ENCODE results near the gene CDCA4. TPM values are rescaled to one million over a fixed set of nuclear protein-coding genes. Genes with fewer than 3 reads are reported as not detected.

The CDCA4 gene
- total RNA-seq, 1 experiment from 2014 or later = 57.7 TPM

- no peak overlapping the region for H4K5ac ChIP-seq (ENCODE audit: insufficient read length, low read depth, low read length)
- no peaks in the 10 kb centered on the region for H3K27me3 ChIP-seq (ENCODE audit: insufficient read depth, low read length)
- no peak overlapping the region for H2BK120ac ChIP-seq (ENCODE audit: low read depth, low read length, poor library complexity, severe bottlenecking)
- Mint-ChIP-seq H3K27me3 (ENCODE audit: low read depth) (no peaks in the 10 kb centered on the region), H3K36me3 (ENCODE audit: insufficient read depth in 1 of 3, low read depth in 3 of 3) (peaks cover 0 to 3% (median 0%) of the 10 kb centered on the region in 3 experiments; a peak in 5 of 7 replicates), H3K27ac (no peak overlapping the region), H3K9me3 (no peaks in the 10 kb centered on the region), H3K4me3 (no peak overlapping the region), H3K4me1 (no peaks in the 10 kb centered on the region)
- H2BK12ac ChIP-seq (ENCODE audit: insufficient read length, low read depth, low read length) = no peak overlapping the region
- no peak overlapping the region for H4K8ac ChIP-seq (replicated peaks; ENCODE audit: insufficient read length, low read depth, low read length)
- H3K27ac ChIP-seq (ENCODE audit: insufficient read length, low read depth, low read length) = no peak overlapping the region
- no peak overlapping the region for H3K9ac ChIP-seq (ENCODE audit: extremely low read depth, insufficient read length, low read length)
- no peaks in the 10 kb centered on the region for H3K23me2 ChIP-seq (ENCODE audit: insufficient read length, low read depth, low read length, poor library complexity, severe bottlenecking)
- no peak overlapping the region for H3K56ac ChIP-seq (ENCODE audit: insufficient read length, low read depth, low read length)
- no peak overlapping the region for H2BK20ac ChIP-seq (ENCODE audit: low read depth, low read length, poor library complexity, severe bottlenecking)
- no peak for TF ChIP-seq CTCF (conservative IDR thresholded peaks at IDR 0.05)
- H4K20me1 ChIP-seq (ENCODE audit: control insufficient read depth, insufficient read depth, insufficient read length) = no peaks in the 10 kb centered on the region
- no peak overlapping the region for H2AFZ ChIP-seq (ENCODE audit: low read length)
- H3K23ac ChIP-seq (ENCODE audit: insufficient read length, low read depth, low read length) = no peak overlapping the region
- no peak overlapping the region for H3T11ph ChIP-seq (ENCODE audit: low read length)
- H3K18ac ChIP-seq (ENCODE audit: insufficient read length, low read depth, low read length) = no peak overlapping the region
- no peak overlapping the region for H2AK5ac ChIP-seq (ENCODE audit: insufficient read length, low read length)
- no peak overlapping the region for H3K14ac ChIP-seq (ENCODE audit: insufficient read depth, low read length)
- no peak for DNase-seq
- H3K9me3 ChIP-seq (ENCODE audit: control insufficient read depth, low read depth, low read length) = no peaks in the 10 kb centered on the region
- H3K79me2 ChIP-seq (ENCODE audit: insufficient read depth, low read length) = no peaks in the 10 kb centered on the region
- no peaks in the 10 kb centered on the region for H3K4me1 ChIP-seq (ENCODE audit: insufficient read depth, low read length)
- no CpG with 5 or more reads among the region's 3 CpGs for WGBS (ENCODE audit: extremely low coverage, insufficient read length, low lambda C conversion rate)
- H3K4me2 ChIP-seq (ENCODE audit: insufficient read depth, insufficient read length, low read length) = no peak overlapping the region
- no peaks in the 10 kb centered on the region for H3K79me1 ChIP-seq (ENCODE audit: insufficient read depth, low read depth, low read length, poor library complexity, severe bottlenecking)
- H3K4ac ChIP-seq (ENCODE audit: low read depth, low read length) = no peak overlapping the region
- H2BK5ac ChIP-seq (ENCODE audit: insufficient read length, low read length) = no peak overlapping the region
- no peak overlapping the region for H2BK15ac ChIP-seq (ENCODE audit: low read depth, low read length)
- H4K91ac ChIP-seq (ENCODE audit: insufficient read length, low read depth, low read length) = no peak overlapping the region
Observed at GRCh38 chr14:104999361-104999760, 21.5 kb downstream of the CDCA4 start.
